NCI-H187 (cell line): ENCODE data around the gene DOCK1.

ENCODE experiments used
- DNase-seq, 2 experiments: peaks; one replicate each; lab custom pipeline; 2025; lab: John Stamatoyannopoulos, UW

Gene DOCK1

DNA sequence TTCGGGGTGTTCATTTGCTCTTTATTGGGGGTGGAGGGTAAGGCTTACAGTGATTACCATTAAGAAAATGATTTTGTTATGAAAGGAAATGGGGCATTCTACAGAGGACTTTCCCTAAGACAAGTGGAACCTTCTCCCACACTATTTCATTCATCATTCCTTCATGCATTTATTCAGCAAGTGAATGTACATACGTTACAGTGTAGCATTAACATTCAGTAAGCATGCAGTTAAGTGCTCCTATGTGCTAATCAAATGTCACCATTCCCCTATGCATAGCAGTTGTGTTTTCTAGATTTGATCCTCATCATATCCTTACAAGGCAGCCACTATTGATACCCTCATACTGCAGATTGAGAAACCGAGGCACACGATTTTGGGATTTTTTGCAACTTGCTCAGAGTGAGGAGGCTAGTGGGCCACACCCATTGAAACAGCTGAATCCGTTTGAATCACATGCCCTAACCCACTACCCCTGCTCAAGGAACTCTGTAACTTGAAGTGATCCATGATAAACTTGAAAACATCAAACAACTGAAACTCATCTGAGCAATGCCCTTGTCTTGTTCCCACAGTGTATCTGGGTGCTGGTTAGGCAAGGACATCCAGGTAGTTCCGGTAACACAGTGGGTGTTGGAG is 274.5 kb downstream of the DOCK1 start:
- no peak for DNase-seq

DNA sequence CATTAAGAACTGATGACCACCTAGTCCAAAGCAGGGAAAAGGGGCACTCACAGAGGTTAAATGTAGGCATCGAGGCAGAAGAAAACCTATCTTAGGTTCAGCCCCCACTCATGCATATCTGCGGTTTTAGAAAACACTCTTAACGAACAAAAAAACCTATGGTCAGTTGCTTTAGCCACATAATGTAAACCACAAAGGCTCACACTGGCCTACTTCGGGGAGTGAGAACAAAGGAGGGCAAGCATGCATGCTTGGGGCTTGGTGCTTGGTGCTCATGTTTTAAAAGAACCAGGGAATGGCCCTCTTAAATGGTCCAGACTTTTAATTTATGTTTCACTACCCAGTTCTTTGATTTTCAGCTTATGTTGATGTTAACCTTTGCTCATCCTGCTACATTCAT is 276.9 kb downstream of the DOCK1 start:
- no peak for DNase-seq

DNA sequence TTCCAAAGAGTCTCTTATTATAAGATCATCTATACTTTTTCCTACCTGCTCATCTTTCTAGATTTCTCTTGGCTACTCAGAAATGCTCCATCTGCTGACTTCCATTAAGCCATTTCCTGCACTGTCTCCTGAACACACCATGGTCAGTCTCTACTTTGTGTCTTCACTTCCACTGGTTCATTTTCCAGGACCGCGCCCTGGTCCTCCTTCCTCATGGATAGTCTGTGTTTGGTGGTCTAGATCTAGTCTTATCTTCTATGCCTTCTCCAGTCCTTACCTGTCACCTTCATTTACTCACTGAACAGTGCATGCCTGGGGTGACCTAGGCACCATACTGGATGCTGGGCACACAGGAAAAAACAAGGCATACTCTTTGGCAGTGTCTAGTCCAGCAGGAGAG is 279.4 kb downstream of the DOCK1 start:
- DNase-seq = no peak

DNA sequence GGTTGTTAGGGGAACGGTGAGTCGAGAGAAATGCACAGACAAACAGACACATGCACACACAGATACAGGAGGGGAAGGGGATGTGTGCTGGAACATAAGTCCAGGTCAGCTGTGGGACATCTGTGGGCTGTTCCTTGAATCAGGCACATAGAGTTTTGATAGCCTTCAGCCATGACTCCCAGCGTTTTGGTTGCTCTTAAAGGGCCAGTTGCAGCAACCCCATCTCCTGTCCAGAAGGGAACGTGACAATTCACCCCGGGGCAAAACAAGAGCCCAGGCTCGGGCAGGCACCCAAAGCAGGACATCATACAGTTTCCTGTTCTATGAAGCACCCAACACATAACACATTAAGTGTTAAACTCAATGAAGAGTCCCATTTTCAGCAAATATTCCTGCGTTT is 281.6 kb downstream of the DOCK1 start:
- no peak for DNase-seq

DNA sequence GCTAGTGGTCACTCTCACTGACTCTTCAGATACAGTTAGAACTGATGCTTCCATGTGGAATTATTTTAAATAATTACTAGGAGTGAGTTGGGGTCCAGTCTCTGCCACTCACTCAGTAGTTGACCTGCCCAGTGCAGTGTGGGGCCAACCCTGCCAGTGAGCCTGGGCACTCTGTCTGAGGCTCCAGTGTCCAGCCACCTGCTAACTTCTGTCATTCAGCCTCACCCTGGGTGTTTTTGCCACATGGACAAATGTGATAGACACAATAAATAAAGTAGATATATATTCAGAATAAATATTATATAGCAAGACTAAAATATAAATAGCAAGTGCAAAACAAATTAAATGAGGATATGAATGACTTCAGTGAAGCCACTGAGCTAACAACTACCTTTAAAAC is 284.0 kb downstream of the DOCK1 start:
- DNase-seq = no peak

DNA sequence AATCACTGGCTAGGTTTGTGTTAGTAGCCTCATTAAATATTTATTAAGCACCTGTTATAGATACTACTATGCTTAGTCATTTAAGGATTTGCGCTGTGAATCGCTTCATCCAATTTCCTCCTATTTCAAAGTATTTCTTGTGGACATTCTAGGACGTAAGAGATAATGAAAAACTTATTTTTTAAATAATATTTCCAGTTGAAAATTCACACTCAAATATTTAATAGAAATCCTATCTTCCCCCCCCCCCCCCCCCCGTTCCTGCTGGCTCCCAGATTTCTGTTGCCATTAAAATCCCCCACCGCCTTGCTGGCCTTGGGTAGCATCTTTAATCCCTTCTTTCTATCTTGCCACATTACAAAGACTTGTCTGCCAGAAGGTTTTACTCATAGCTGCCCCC is 285.2 kb downstream of the DOCK1 start:
- DNase-seq = no peak

DNA sequence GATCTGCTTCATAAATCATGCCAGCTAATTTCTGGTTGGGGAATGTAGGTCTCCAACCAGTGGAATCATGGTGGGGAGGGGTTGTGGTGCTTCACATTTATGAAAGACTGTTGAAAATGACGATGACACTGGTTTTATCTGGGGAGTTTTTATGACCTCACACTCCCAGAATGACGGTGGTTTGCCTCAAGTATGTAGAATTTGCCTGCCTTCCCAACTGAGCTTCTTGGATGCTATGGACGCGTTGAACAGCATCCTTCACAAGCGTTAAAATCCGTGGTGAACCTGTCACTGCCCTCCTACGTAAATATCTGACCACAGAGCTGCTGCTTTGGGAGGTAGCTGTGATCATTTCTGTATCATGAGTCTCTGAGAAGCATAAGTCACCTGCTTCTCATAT is 287.9 kb downstream of the DOCK1 start:
- DNase-seq = no peak

DNA sequence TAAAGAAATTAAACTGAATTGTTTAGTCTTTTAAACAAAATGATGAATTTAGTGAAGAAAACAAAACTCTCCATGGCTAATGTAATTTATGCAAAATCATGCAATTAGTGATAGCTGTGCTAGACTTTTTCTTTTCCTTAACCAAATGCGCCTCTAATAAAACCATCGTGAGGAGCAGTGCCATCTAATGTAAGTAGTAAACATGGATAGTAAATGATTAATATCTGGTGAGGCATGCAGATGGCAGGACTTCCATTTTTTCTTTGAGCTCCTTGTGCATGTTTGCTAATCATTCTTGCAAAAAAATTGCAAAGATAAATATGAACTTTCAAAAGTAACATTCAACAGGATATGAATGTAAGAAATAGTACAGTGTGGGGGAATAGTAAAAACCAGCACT is 288.9 kb downstream of the DOCK1 start:
- DNase-seq = no peak

DNA sequence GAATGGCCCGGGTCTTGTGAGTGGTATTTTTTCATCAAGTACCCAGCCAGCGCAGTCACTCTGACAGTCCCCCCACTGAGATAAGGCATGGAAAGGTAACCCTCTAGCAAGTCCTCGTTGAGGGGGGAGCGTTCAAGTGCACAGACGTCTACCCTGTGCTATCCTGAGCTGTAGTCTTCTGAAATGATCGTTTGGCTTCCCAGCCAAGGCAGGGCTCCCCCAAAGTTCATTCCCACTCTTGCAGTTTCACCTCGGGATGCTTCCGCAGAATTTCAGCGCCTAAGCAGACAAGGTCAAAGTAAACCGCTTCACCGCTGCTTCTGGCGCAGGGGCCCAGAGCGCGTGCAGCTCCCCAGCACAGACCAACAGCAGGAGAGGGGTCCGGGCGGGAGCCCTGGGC is 289.4 kb downstream of the DOCK1 start:
- no peak for DNase-seq

DNA sequence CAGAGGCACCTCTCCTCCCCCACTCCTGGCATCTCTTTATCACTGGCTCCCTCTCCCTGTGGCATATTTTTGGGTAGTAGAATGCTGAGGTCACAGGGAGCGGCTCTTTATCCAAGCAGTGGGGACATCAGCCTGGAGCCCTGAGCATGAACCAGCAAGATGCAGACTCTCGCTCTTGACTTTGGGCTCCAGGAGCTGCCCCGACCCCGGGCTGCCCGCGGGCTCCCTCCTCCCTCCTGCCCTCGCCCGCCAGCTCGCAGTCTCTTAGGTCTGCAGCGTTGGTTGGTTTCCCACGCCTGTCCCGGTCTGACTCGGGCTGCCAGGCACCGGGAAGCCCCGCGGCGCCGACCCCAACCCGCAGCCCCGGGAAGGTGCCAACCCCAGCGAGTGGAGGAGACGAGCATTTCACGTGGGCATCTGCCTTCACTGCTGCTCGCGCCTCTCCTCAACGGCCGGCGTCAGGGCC is 289.8 kb downstream of the DOCK1 start:
- DNase-seq = no peak

DNA sequence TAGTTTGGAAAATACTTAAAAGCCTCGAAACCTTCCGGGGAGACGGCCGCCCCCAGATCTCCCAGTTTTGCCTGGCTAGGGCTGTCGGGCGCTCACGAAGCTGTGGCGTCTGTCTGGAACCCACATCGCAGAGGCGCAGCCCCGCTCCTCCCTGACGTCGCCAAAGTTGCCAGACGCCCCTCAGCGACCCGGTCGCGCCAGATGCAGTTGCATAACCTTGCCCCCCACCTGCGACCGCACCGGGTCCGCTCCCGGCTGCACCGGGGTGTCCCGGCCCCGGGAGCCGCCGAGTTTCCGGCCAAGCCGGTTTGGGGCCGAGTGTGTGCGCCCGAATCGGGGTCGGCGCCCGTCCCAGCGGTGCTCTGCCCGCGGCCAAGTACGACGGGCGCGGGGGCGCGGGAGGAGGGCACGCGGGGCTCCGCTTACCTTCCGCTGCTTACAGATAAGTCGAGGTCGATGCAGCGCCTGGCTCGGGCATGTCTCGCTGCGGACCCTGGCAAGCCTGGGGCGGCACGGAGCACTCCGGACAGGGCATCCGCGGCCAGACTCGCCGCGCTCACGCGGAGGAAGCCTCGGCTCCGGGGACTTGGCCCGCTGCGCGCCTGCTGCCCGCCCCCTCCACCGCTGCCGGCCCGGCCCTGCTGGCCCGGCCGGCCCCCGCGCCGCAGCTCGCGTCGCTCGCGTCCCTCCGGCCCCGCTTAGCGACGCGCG is 290.5 kb downstream of the DOCK1 start:
- DNase-seq = no peak

DNA sequence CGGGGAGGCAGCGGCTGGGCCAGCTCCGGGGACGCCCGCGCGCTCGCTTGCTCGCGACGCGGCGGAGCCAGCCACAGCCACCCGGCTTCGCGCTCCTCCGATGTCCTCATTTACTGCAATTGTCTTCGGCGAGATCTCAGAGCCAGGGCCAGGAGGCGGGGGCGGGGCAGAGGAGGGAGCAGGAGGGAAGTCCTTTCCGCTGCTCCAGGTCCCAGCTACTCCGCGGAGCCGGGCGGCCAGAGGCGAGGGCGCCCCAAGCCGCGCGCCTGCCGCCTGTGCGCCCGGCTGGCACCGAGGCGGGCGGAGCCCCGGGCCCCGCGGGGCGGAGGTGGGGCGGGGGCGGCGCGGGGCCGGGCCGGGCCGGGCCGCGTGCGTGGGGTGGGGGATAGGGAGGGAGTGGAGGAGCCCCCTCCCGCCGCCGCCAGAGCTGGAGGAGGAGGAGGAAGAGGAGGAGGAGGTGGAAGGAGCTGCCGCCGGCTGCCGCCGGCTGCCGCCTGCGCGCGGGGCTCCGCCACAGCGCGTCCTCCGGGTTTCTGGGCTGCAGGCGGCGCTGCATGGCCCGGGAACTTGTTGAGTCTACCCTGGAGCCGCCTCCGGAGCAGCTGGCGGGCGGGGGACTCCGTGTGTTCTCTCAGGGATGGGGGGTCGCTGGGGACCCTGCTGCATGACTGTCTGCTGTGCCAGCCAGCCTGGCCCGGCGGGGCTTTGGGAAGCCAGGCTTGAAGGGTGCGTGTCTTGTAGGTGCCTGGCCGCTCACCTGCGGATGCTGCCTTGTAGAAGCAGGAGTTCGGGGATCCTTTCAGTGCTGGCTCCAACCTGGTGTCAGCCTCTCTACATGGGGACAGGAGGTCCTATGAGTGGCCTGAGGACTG is 291.3 kb downstream of the DOCK1 start, which contains the start of gene INSYN2A:
Gene INSYN2A (minus strand): TSS at position 310 of the 872 bp plus-strand sequence. CDS start 20,196 bp downstream, outside the sequence.
- no peak for DNase-seq

DNA sequence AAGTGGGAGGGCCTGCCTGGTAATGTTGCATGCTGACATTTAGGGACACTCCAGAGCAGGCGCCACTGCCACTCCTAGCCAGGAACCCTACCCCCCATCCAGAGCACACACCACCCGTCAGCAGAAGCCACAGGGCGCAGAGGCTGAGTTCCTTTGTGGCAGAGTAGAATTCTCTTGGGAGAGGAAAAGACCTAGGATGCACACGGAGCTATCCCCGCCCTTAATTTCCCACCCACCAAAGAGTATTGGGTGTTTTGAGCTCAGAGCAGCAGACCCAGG is 291.9 kb downstream of the DOCK1 start:
- no peak for DNase-seq

DNA sequence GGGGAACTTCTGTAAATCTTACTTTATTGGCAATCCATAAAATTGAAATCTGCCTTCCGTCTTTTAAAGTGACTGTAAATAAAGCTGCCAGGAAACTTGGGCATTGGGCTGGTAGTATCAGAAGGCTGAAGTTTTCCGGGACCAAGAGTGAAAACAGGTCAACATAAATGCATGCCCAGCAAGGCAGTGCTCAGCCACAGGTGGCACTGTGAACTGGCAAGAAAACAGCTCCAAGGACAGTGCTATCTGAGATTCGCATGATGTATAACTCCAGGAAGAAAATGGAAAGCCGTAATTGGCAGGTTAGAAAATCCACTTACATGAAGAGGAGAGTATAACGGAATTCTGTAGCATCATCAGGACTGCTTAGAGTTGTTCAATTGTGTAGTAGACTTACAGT is 293.1 kb downstream of the DOCK1 start:
- no peak for DNase-seq

DNA sequence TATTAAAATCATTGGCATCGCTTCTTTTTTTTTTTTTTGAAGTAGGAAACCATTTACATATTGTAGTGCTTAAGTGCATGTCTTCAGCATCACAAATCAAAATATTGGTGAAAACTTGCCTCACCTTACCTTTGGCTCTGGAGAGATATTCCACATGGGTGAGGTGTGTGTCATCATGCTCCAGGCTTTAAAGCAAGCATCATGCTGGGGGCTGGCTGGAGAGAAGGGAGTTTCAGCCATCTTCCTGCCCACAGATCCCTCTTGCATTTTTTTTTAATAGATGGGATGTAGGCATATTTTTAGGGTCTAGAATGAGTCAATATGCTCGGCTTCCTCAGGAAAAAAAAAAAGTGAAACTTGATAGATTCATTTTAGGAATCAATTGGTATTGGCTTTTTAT is 293.5 kb downstream of the DOCK1 start:
- DNase-seq = no peak

DNA sequence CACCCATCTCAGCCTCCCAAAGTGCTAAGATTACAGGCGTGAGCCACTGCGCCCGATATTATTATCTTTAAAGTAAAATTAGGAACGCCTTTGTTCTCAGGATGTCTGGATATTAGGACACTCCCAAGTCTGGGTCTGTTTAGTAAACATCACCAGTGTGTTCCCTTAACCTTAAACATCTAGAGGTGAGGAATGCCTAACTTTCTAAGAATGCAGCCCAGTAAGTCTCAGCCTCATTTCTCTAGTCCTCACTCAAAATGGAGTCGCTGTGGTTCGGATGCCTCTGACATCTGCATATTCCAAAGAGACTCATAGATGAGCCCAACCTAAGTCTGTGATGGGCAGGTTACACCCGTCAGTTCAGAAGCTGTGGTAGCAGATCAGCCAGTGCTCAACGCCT is 295.4 kb downstream of the DOCK1 start:
- no peak for DNase-seq

DNA sequence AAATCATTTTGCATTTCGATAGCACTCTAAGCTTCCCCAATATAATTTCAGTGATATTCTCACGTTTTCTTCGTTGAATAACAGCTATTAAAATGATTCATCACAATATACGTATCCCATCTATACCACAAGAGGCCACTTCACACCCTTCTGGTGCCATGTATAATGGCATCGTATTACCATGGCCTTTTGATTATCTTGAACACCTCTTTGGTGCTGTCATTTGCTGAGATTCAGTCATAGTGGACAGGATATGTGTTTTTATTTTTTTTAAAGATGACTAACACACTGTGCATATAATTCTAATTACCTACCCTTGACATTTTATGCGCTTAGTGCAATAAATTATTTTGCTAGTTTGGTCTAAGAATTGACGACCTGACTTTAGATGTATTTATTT is 297.8 kb downstream of the DOCK1 start:
- no peak for DNase-seq

DNA sequence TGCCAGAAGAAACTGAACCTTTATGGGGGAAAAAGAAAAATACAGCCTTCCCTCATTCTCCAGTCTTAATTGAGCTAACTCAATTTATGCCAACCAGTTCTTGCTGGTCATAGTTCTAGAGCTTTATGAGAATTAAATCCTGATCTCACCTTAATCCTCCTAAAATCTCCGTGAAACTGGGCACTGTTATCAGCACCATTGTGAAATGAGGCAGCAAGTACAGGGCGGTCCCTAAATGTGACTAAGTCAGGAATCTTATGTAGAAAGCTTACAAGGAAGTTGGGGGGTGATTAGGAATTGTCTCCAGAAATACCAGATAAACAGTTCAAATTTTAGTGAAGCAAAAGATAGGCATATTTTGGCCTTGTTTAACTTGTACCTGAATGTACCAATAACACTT is 301.9 kb downstream of the DOCK1 start:
- DNase-seq = no peak

DNA sequence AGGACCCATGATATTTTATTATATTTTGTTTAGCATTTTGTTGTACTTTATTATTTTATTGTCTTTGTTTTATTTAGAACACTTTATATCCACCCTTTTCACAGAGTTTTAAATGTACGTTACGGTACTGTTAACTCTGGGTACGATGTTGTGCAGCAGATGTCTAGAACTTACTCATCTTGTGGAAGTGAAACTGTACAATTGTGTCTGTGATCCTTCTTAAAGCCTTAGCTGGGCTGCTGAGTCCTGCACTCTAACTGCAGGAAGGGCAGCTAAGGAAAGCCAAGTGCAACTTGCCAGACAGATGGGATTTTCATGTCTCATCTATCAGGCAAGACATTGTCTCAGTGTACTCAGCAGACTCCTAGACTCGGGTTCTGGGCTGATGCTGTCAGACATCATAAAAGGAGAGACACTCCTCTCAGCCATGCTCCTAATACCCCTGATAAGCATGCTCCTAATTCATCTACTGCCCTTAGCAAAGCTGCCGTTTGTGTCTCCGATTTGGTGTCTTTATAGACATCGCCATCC is 305.8 kb downstream of the DOCK1 start:
- no peak for DNase-seq

DNA sequence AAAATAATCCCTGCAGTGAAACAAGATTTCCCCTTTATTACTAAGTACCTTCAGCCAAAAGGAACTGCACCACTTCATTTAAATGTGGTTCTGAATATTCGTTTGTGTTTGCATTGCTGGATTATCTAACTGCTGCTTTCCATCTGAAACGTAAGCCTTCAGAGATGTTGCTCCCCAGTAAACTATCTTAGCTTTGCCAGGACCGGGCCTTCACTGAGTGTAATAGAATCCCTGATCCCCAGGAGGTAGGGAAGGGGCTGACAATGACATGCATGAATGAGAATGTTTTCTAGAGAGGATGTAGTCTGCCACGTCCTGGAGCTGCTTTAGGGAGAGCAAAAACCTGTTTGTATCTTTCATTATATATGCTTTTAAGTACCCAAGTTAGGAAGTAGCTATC is 310.6 kb downstream of the DOCK1 start:
- DNase-seq = no peak

DNA sequence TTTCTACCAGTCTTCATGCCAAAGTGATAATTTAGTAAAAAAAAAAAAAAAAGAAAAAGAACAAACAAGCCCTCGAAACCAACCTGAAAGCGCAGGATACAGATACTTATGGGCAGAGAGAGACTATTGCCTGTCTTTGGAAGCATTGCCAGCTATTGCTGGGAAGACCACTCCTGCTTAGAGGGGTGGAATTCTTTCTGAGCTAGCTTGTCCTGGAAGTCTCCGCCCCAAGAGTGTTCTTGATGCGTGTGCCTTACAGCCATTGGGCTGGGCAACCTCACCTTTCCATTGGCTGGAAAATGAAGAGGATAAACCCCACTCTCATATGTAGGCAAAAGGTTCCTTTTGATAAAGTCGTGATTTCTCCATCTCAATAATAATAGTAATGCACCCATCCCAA is 311.0 kb downstream of the DOCK1 start:
- no peak for DNase-seq

DNA sequence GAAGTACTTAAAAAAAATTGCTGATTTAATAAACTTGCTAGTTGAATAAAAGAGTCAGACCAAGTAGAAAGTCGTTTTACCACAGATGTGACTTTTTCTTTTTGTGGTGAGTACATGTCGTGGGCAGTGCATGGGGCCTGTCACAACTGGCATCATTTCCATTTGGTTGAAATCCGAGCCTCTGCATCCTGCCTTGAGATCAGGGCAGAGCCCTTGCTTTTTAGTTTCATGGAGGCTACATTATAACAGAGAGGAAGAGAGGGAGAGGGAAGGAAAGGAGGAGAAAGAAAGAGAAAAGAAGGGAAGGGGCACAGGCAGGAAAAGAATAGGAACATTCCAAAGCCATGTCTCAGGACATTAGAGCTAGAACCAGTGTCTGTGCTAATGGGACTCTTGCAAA is 311.6 kb downstream of the DOCK1 start:
- no peak for DNase-seq

DNA sequence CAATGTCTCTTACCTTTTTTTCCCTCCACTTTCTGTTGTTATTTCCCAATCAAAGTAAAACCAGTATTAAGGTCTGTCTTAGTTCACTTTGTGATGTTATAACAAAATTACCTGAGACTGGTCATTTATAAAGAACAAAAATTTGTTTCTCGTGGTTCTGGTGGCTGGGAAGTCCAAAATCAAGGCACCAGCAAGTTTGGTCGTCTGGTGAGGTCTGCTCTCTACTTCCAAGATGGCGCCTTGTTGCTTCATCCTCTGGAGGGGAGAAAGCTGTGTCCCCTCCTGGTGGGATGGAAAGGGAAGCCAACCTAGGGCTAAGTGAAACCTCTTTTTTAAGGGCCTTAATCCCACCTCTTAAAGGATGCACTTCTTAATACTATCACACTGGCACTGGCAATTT is 313.4 kb downstream of the DOCK1 start:
- DNase-seq = no peak
